Cardiac fibroblast (primary cell): Measurements from ENCODE around the gene PER2.

Experiments used
- DNase-seq, 2 donors: peaks; one replicate each; pipeline versions ENCODE4 v3.0.0 to v3.0.0-alpha.2; 2010; ENCODE audit warnings: low read depth in 2 of 2
- H3K4me3 ChIP-seq, 2 donors: replicated peaks in 1 of 2; 1 replicate in 1 of 2; 2 replicates in 1 of 2; pipeline ENCODE4 v1.5.1; 2011; ENCODE audit warnings: low read depth in 2 of 2, low read length in 2 of 2, mild to moderate bottlenecking in 2 of 2, moderate library complexity in 1 of 2
- TF ChIP-seq, protein P1 (sequence below): IDR thresholded peaks from one replicate; pipeline ENCODE4 v1.5.1; 2011; ENCODE audit warnings: low read depth, mild to moderate bottlenecking, low read length, inconsistent platforms

The PER2 gene

GRCh38 chr2:238263204-238264071 is 25.0 kb downstream of the PER2 start:
- no peak overlapping the region for H3K4me3 ChIP-seq
- peak; percentile 96 to 97 for DNase-seq
- TF ChIP-seq, protein P1, sequence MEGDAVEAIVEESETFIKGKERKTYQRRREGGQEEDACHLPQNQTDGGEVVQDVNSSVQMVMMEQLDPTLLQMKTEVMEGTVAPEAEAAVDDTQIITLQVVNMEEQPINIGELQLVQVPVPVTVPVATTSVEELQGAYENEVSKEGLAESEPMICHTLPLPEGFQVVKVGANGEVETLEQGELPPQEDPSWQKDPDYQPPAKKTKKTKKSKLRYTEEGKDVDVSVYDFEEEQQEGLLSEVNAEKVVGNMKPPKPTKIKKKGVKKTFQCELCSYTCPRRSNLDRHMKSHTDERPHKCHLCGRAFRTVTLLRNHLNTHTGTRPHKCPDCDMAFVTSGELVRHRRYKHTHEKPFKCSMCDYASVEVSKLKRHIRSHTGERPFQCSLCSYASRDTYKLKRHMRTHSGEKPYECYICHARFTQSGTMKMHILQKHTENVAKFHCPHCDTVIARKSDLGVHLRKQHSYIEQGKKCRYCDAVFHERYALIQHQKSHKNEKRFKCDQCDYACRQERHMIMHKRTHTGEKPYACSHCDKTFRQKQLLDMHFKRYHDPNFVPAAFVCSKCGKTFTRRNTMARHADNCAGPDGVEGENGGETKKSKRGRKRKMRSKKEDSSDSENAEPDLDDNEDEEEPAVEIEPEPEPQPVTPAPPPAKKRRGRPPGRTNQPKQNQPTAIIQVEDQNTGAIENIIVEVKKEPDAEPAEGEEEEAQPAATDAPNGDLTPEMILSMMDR, result peak; percentile 78

DNA sequence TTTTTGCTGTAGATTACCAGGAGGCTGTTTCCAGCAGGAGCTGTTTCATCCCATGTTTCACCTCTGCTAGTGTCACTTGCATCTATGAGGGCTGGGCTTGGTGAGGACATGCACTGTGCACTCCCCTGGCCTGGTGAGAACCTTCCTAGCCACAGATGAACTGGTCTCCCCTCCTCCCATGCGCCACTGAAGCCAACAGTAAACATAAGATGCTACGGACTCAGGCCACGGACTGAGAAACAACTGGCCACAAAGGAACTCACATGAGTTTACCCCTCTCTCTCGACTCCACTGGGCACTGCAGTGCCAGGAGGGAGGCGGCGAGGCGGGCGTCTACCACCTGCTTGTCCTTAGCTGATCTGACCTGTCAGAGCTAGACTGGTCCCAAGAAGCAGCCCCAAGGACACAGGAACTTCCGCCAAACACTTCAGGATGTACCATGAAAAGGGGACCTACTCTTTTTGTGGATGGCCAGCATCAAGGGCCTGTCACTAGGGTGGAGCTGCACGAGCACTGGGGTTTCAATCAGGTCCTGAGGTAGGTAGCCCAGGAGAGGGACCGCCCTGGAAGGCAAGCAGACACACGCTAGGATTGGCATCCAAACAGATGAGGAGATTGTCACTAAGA is 25.8 kb downstream of the PER2 start:
- TF ChIP-seq, protein P1, result no peak
- DNase-seq, result no peak
- no peak overlapping the region for H3K4me3 ChIP-seq

- no peak for DNase-seq
- TF ChIP-seq, protein P1, result no peak
- H3K4me3 ChIP-seq, result no peak overlapping the region
These were observed 26.6 kb downstream of the PER2 start for GRCh38 chr2:238261718-238262375.

DNA sequence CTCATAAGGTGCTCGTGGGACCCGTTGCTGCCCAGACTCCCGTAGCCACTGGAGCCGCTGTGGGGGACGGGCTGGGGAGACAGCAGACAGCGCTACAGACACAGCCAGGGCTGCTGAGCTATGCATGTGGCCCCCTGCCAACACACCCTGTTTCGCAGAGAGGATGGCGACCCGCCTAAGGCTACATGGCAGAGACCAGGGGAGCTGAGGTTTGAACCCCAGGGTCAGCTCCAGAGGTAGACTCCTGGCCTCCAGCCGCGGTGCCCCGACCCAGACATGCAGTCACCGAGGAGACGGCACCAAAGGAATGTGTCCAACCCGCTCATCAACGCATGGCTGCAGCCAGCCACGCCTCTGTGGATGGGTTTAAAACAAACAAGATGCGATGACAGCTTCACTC is 27.5 kb downstream of the PER2 start:
- TF ChIP-seq, protein P1, result no peak
- DNase-seq, result no peak
- H3K4me3 ChIP-seq, result no peak overlapping the region

GRCh38 chr2:238259061-238260020 is 29.1 kb downstream of the PER2 start:
- TF ChIP-seq, protein P1, result peak; percentile 22
- no peak for DNase-seq
- H3K4me3 ChIP-seq, result no peak overlapping the region
